H9 (cell line): ENCODE measurements around the gene ZNF184. TPM values are rescaled to one million over a fixed set of nuclear protein-coding genes. Genes with fewer than 3 reads are reported as not detected.

Experiments
- DNase-seq: peaks from one replicate; pipeline ENCODE4 v3.0.0-alpha.2; 2017
- H2AFZ ChIP-seq: one replicate; pipeline ENCODE4 v1.6.1; 2013; ENCODE audit warnings: mild to moderate bottlenecking, low read length, control low read depth, moderate library complexity
- H2AK5ac ChIP-seq: 2 replicates; pipeline ENCODE4 v1.6.1; 2013; ENCODE audit warnings: low read length, control low read depth, mixed read lengths; ENCODE audit not compliant: insufficient read length
- H2BK120ac ChIP-seq: one replicate; pipeline ENCODE4 v1.6.1; 2013; ENCODE audit warnings: low read depth, mild to moderate bottlenecking, low read length, control low read depth, inconsistent platforms; ENCODE audit not compliant: poor library complexity, severe bottlenecking
- H2BK12ac ChIP-seq: 2 replicates; pipeline ENCODE4 v1.6.1; 2013; ENCODE audit warnings: low read length, control low read depth, mixed read lengths, low read depth; ENCODE audit not compliant: insufficient read length
- H2BK15ac ChIP-seq: 2 replicates; pipeline ENCODE4 v1.6.1; 2013; ENCODE audit warnings: low read depth, low read length, control low read depth
- H2BK20ac ChIP-seq: one replicate; pipeline ENCODE4 v1.6.1; 2013; ENCODE audit warnings: low read depth, mild to moderate bottlenecking, low read length, control low read depth, inconsistent platforms; ENCODE audit not compliant: poor library complexity, severe bottlenecking
- H2BK5ac ChIP-seq: 2 replicates; pipeline ENCODE4 v1.6.1; 2013; ENCODE audit warnings: low read length, control low read depth, mixed read lengths; ENCODE audit not compliant: insufficient read length
- H3K14ac ChIP-seq: 2 replicates; pipeline ENCODE4 v1.6.1; 2013; ENCODE audit warnings: low read length, control low read depth; ENCODE audit not compliant: insufficient read depth
- H3K18ac ChIP-seq: 2 replicates; pipeline ENCODE4 v1.6.1; 2013; ENCODE audit warnings: low read depth, mild to moderate bottlenecking, mixed read lengths, low read length, control low read depth; ENCODE audit not compliant: insufficient read length
- H3K23ac ChIP-seq: 2 replicates; pipeline ENCODE4 v1.6.1; 2013; ENCODE audit warnings: low read length, control low read depth, mixed read lengths, low read depth; ENCODE audit not compliant: insufficient read length
- H3K23me2 ChIP-seq: 2 replicates; pipeline ENCODE4 v1.6.1; 2013; ENCODE audit warnings: low read depth, mild to moderate bottlenecking, mixed read lengths, low read length, control low read depth; ENCODE audit not compliant: insufficient read length, poor library complexity, severe bottlenecking
- H3K27ac ChIP-seq: 2 replicates; pipeline ENCODE4 v1.5.1; 2013; ENCODE audit warnings: low read length, control low read depth, mixed read lengths, low read depth; ENCODE audit not compliant: insufficient read length
- H3K27me3 ChIP-seq: 2 replicates; pipeline ENCODE4 v1.6.1; 2013; ENCODE audit warnings: low read length, control low read depth, inconsistent platforms; ENCODE audit not compliant: insufficient read depth
- H3K4ac ChIP-seq: 2 replicates; pipeline ENCODE4 v1.6.1; 2013; ENCODE audit warnings: low read depth, mild to moderate bottlenecking, control low read depth, inconsistent platforms, low read length, moderate library complexity
- H3K4me1 ChIP-seq: 2 replicates; pipeline ENCODE4 v1.6.1; 2013; ENCODE audit warnings: low read length, control low read depth, inconsistent platforms; ENCODE audit not compliant: insufficient read depth
- H3K4me2 ChIP-seq: 2 replicates; pipeline ENCODE4 v1.6.1; 2013; ENCODE audit warnings: low read length, control low read depth, mixed read lengths; ENCODE audit not compliant: insufficient read length, insufficient read depth
- H3K56ac ChIP-seq: 2 replicates; pipeline ENCODE4 v1.6.1; 2013; ENCODE audit warnings: low read depth, mild to moderate bottlenecking, mixed read lengths, low read length, control low read depth; ENCODE audit not compliant: insufficient read length
- H3K79me1 ChIP-seq: 2 replicates; pipeline ENCODE4 v1.6.1; 2013; ENCODE audit warnings: low read depth, mild to moderate bottlenecking, moderate library complexity, low read length, control low read depth, inconsistent platforms; ENCODE audit not compliant: insufficient read depth, poor library complexity, severe bottlenecking
- H3K79me2 ChIP-seq: 2 replicates; pipeline ENCODE4 v1.6.1; 2013; ENCODE audit warnings: low read length, control low read depth, inconsistent platforms; ENCODE audit not compliant: insufficient read depth
- H3K9ac ChIP-seq: 2 replicates; pipeline ENCODE4 v1.6.1; 2013; ENCODE audit warnings: low read length, control low read depth, mixed read lengths; ENCODE audit not compliant: insufficient read length; ENCODE audit errors: extremely low read depth
- H3K9me3 ChIP-seq: one replicate; pipeline ENCODE4 v1.6.1; 2013; ENCODE audit warnings: low read depth, low read length, inconsistent platforms; ENCODE audit not compliant: control insufficient read depth
- H3T11ph ChIP-seq: one replicate; pipeline ENCODE4 v1.6.1; 2013; ENCODE audit warnings: mild to moderate bottlenecking, low read length, control low read depth, inconsistent platforms
- H4K20me1 ChIP-seq: one replicate; pipeline ENCODE4 v1.6.1; 2013; ENCODE audit not compliant: control insufficient read depth, insufficient read length, insufficient read depth
- H4K5ac ChIP-seq: 2 replicates; pipeline ENCODE4 v1.6.1; 2013; ENCODE audit warnings: low read depth, mild to moderate bottlenecking, mixed read lengths, low read length, control low read depth; ENCODE audit not compliant: insufficient read length
- H4K8ac ChIP-seq: replicated peaks from 2 replicates; pipeline ENCODE4 v1.6.1; 2013; ENCODE audit warnings: low read length, control low read depth, mixed read lengths, low read depth; ENCODE audit not compliant: insufficient read length
- H4K91ac ChIP-seq: 2 replicates; pipeline ENCODE4 v1.6.1; 2013; ENCODE audit warnings: low read depth, mild to moderate bottlenecking, moderate library complexity, mixed read lengths, low read length, control low read depth; ENCODE audit not compliant: insufficient read length
- H3K27ac Mint-ChIP-seq, 3 experiments: 2 replicates in 2 of 3; 3 replicates in 1 of 3; pipeline ENCODE4 v1.8.0; 2020 to 2021; ENCODE audit warnings: mixed read lengths in 3 of 3, mild to moderate bottlenecking in 1 of 3, moderate library complexity in 1 of 3
- H3K27me3 Mint-ChIP-seq: 2 replicates; pipeline ENCODE4 v1.8.0; 2021; ENCODE audit warnings: low read depth, mild to moderate bottlenecking, moderate library complexity, mixed read lengths
- H3K36me3 Mint-ChIP-seq, 3 experiments: 2 replicates in 2 of 3; 3 replicates in 1 of 3; pipeline ENCODE4 v1.8.0; 2020 to 2021; ENCODE audit warnings: low read depth in 3 of 3, mixed read lengths in 3 of 3; ENCODE audit not compliant: insufficient read depth in 1 of 3
- H3K4me1 Mint-ChIP-seq, 2 experiments: 2 replicates each; pipeline ENCODE4 v1.8.0; 2020; ENCODE audit warnings: mixed read lengths in 2 of 2
- H3K4me3 Mint-ChIP-seq, 2 experiments: 2 replicates in 1 of 2; 3 replicates in 1 of 2; pipeline ENCODE4 v1.8.0; 2020 to 2021; ENCODE audit warnings: mild to moderate bottlenecking in 2 of 2, mixed read lengths in 2 of 2, moderate library complexity in 1 of 2
- H3K9me3 Mint-ChIP-seq, 2 experiments: 2 replicates in 1 of 2; 3 replicates in 1 of 2; pipeline ENCODE4 v1.8.0; 2020; ENCODE audit warnings: mild to moderate bottlenecking in 2 of 2, mixed read lengths in 2 of 2, moderate library complexity in 1 of 2
- CTCF ChIP-seq: fragments of 200-600 bp; sonication (generic); conservative IDR thresholded peaks from 3 replicates; pipeline ENCODE4 v1.8.0; 2021; ENCODE audit warnings: antibody characterized with exemption, mild to moderate bottlenecking
- WGBS: extraction: QIAGEN DNeasy Blood & Tissue Kit; methylation state at CpG from one replicate; pipeline ENCODE4 v1.1.7; 2013; ENCODE audit warnings: missing lambda C conversion rate, low lambda C conversion rate, mixed read lengths; ENCODE audit not compliant: insufficient read length; ENCODE audit errors: extremely low coverage; 5-methylcytosine and 5-hydroxymethylcytosine counted together
- total RNA-seq: library from RNA; stranded (reverse); gene quantifications from 2 replicates; pipeline ENCODE4 v1.2.1, GENCODE V29; 2021

The ZNF184 gene
- total RNA-seq, 1 experiment from 2014 or later = 6.3 TPM

- Histone ChIP-seq H3K4ac (no peak overlapping the region), H2AFZ (no peak overlapping the region), H2BK15ac (no peak overlapping the region), H3K79me1 (no peaks in the 10 kb centered on the region), H4K91ac (no peak overlapping the region), H3K23me2 (no peaks in the 10 kb centered on the region), H3T11ph (no peak overlapping the region), H3K9ac (no peak overlapping the region), H4K20me1 (no peaks in the 10 kb centered on the region), H2BK5ac (no peak overlapping the region), H3K56ac (no peak overlapping the region), H3K4me2 (no peak overlapping the region), H3K4me1 (no peaks in the 10 kb centered on the region), H3K27me3 (no peaks in the 10 kb centered on the region), H3K14ac (no peak overlapping the region), H4K8ac (no peak overlapping the region), H3K79me2 (no peaks in the 10 kb centered on the region), H3K23ac (no peak overlapping the region), H2BK120ac (no peak overlapping the region), H3K9me3 (peaks cover 88% of the 10 kb centered on the region), H2AK5ac (no peak overlapping the region), H2BK12ac (no peak overlapping the region), H3K18ac (no peak overlapping the region), H3K27ac (no peak overlapping the region), H4K5ac (no peak overlapping the region), H2BK20ac (no peak overlapping the region)
- WGBS = no CpG with 5 or more reads among the region's 3 CpGs
- H3K4me1 Mint-ChIP-seq = no peaks in the 10 kb centered on the region
- H3K4me3 Mint-ChIP-seq = no peak overlapping the region
- no peak for TF ChIP-seq CTCF
- peaks cover 87 to 92% of the 10 kb centered on the region in 2 experiments for H3K9me3 Mint-ChIP-seq
- peaks cover 79 to 93% (median 83%) of the 10 kb centered on the region in 3 experiments for H3K36me3 Mint-ChIP-seq
- no peak for DNase-seq
- no peak overlapping the region for H3K27ac Mint-ChIP-seq
- H3K27me3 Mint-ChIP-seq = no peaks in the 10 kb centered on the region; the same call in 1 of the 2 replicates
Observed at GRCh38 chr6:27452496-27452897, 20.4 kb downstream of the ZNF184 start.
